ENCODE data around the gene UBB. TPM values are rescaled to one million over a fixed set of nuclear protein-coding genes. Genes with fewer than 3 reads are reported as not detected.

Gene UBB
- total RNA-seq, 1 experiment from 2014 or later: 1,654 TPM

DNA sequence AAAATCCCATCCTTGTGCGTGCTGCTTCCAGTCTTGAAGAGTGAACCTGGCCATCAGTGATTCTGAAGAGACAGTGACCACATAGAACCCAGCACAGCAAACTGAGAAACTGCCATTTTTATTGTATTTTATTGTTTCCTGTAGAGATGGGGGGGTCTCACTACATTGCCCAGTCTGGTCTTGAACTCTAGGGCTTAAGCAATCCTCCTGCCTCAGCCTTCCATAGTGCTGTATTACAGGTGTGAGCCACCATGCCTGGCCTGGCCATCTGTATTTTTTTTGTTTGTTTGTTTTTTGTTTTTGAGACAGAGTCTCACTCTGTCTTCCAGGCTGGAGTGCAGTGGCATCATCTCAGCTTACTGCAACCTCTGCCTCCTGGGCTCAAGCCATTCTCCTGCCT is 41.5 kb upstream of the UBB start:
- intact Hi-C loops (cut with micrococcal nuclease; ENCODE audit: unreplicated experiment): no loop called here
- ATAC-seq: no peak

GRCh38 chr17:16339959-16340358 is 40.9 kb upstream of the UBB start:
- no TSS peak for BruUV-seq (replicated peaks)
- Histone ChIP-seq H3K27ac (ENCODE audit: low read length) (no peak overlapping the region), H3K27me3 (ENCODE audit: control insufficient read depth, insufficient read depth, low read length) (no peaks in the 10 kb centered on the region), H3K9me3 (ENCODE audit: control insufficient read depth, insufficient read depth, low read depth, low read length) (no peaks in the 10 kb centered on the region), H3K4me3 (ENCODE audit: low read depth in 2 of 2, low read length in 2 of 2) (no peak overlapping the region), H3K4me1 (ENCODE audit: control insufficient read depth, insufficient read depth, low read length) (no peaks in the 10 kb centered on the region), H3K36me3 (ENCODE audit: control insufficient read depth, insufficient read depth, low read length) (no peaks in the 10 kb centered on the region)
- CTCF ChIA-PET: no interaction called here
- DNase-seq (ENCODE audit: low read depth, low spot score): no peak
- TF ChIP-seq SIN3A (IDR thresholded peaks at IDR 0.05; ENCODE audit: borderline replicate concordance, insufficient read depth, low read depth, low read length): no peak
- TF ChIP-seq REST (IDR thresholded peaks at IDR 0.05; ENCODE audit: insufficient read depth in 1 of 2, low read depth in 2 of 2, low read length in 1 of 2): no peak
- TF ChIP-seq POLR2AphosphoS5 (IDR thresholded peaks at IDR 0.05; ENCODE audit: low read depth, low read length): no peak
- intact Hi-C loops (cut with micrococcal nuclease; ENCODE audit: unreplicated experiment): no loop called here
- POLR2A ChIA-PET: no interaction called here
- no peak for ATAC-seq
- in situ Hi-C loops (cut with HindIII; ENCODE audit: low pct_unique_long_range_greater_than_20kb, low sequenced_read_pairs): no loop called here

More for the DNA sequence above, 41.5 kb upstream of the UBB start:
- CTCF ChIA-PET: no interaction called here
- BruUV-seq (replicated peaks): no TSS peak
- H3K9me3 ChIP-seq (ENCODE audit: control insufficient read depth, insufficient read depth, low read depth, low read length): no peaks in the 10 kb centered on the region
- no peaks in the 10 kb centered on the region for H3K27me3 ChIP-seq (ENCODE audit: control insufficient read depth, insufficient read depth, low read length)
- H3K4me3 ChIP-seq (ENCODE audit: low read depth in 2 of 2, low read length in 2 of 2): no peak overlapping the region
- POLR2A ChIA-PET: no interaction called here
- H3K36me3 ChIP-seq (ENCODE audit: control insufficient read depth, insufficient read depth, low read length): no peaks in the 10 kb centered on the region
- in situ Hi-C loops (cut with HindIII; ENCODE audit: low pct_unique_long_range_greater_than_20kb, low sequenced_read_pairs): no loop called here
- TF ChIP-seq CTCF (IDR thresholded peaks at IDR 0.05) (no peak), TCF7L2 (IDR thresholded peaks at IDR 0.05; ENCODE audit: low read depth, low read length) (no peak), REST (IDR thresholded peaks at IDR 0.05; ENCODE audit: insufficient read depth in 1 of 2, low read depth in 2 of 2, low read length in 1 of 2) (no peak), POLR2AphosphoS5 (IDR thresholded peaks at IDR 0.05; ENCODE audit: low read depth, low read length) (no peak), SIN3A (IDR thresholded peaks at IDR 0.05; ENCODE audit: borderline replicate concordance, insufficient read depth, low read depth, low read length) (no peak)
- no peaks in the 10 kb centered on the region for H3K4me1 ChIP-seq (ENCODE audit: control insufficient read depth, insufficient read depth, low read length)
- H3K27ac ChIP-seq (ENCODE audit: low read length): no peak overlapping the region
- no peak for DNase-seq (ENCODE audit: low read depth, low spot score)

All from Panc1 (cell line).